ENCODE results near the gene PLXNA1. TPM values are rescaled to one million over a fixed set of nuclear protein-coding genes. Genes with fewer than 3 reads are reported as not detected.

PLXNA1 gene
- polyA plus RNA-seq (2012; rRNA removed): 48.1 and 48.7 TPM in 2 replicates
- polyA plus RNA-seq (2012; cell fraction: cytosol; rRNA removed): 13.2 and 23.6 TPM in 2 replicates
- polyA plus RNA-seq (2012; cell fraction: nucleus; rRNA removed): 104 and 115 TPM in 2 replicates

- 5% methylated on average over 11 of the region's 89 CpGs for WGBS (ENCODE audit: low lambda C conversion rate)
- ChIA-PET CTCF (interaction anchor here (0.6 to 11.4 kb wide), 40 partner anchors 10 to 565 kb away, joined by 3 to 163 read pairs (median 4); no protein-coding TSS in a partner anchor), POLR2A (no interaction called here)
- peak; percentile 97 for DNase-seq
- no peaks in the 10 kb centered on the region for H3K9me2 ChIP-seq
- peak within 1 kb of the TSS; percentile 86 for H3K9ac ChIP-seq
- H3K9me3 ChIP-seq: no peaks in the 10 kb centered on the region
- H4K20me1 ChIP-seq (ENCODE audit: insufficient read depth): peaks cover 37% of the 10 kb centered on the region
- H3K4me2 ChIP-seq: peak within 1 kb of the TSS; percentile 96
- H3K27me3 ChIP-seq (ENCODE audit: insufficient read depth): no peaks in the 10 kb centered on the region
- peak within 1 kb of the TSS; percentile 85 for H2AFZ ChIP-seq (ENCODE audit: low read depth)
- peak within 1 kb of the TSS; percentile 53; a peak in 3 of 4 replicates for H3K27ac ChIP-seq (ENCODE audit: low read depth in 2 of 2, low read length in 1 of 2)
- no peaks in the 10 kb centered on the region for H3F3A ChIP-seq (replicated peaks; ENCODE audit: insufficient read depth)
- no peak for TF ChIP-seq NFIC (IDR thresholded peaks at IDR 0.05; ENCODE audit: borderline replicate concordance)
- TF ChIP-seq CHD2 (IDR thresholded peaks at IDR 0.05; ENCODE audit: low read length, partially characterized antibody): peak; percentile 35
- no peak for TF ChIP-seq SIN3A (IDR thresholded peaks at IDR 0.05; ENCODE audit: borderline replicate concordance, low read depth, low read length)
- no peak for TF ChIP-seq USF2 (IDR thresholded peaks at IDR 0.05; ENCODE audit: borderline replicate concordance, low read depth, low read length)
- TF ChIP-seq GATA2 (CRISPR knock-in tag; IDR thresholded peaks at IDR 0.05): no peak
- TF ChIP-seq RXRA (IDR thresholded peaks at IDR 0.05; ENCODE audit: borderline replicate concordance, low read depth): no peak
- no peak for TF ChIP-seq YY1 (IDR thresholded peaks at IDR 0.05; ENCODE audit: low read depth)
- no peak for TF ChIP-seq MEF2A (IDR thresholded peaks at IDR 0.05; ENCODE audit: borderline replicate concordance, low read depth)
- peak; percentile 48; the same call in 1 of the 2 replicates for TF ChIP-seq TEAD4 (IDR thresholded peaks at IDR 0.05; ENCODE audit: borderline replicate concordance, insufficient read depth)
- TF ChIP-seq FOXM1 (IDR thresholded peaks at IDR 0.05; ENCODE audit: low read depth): no peak
- TF ChIP-seq, protein P1, sequence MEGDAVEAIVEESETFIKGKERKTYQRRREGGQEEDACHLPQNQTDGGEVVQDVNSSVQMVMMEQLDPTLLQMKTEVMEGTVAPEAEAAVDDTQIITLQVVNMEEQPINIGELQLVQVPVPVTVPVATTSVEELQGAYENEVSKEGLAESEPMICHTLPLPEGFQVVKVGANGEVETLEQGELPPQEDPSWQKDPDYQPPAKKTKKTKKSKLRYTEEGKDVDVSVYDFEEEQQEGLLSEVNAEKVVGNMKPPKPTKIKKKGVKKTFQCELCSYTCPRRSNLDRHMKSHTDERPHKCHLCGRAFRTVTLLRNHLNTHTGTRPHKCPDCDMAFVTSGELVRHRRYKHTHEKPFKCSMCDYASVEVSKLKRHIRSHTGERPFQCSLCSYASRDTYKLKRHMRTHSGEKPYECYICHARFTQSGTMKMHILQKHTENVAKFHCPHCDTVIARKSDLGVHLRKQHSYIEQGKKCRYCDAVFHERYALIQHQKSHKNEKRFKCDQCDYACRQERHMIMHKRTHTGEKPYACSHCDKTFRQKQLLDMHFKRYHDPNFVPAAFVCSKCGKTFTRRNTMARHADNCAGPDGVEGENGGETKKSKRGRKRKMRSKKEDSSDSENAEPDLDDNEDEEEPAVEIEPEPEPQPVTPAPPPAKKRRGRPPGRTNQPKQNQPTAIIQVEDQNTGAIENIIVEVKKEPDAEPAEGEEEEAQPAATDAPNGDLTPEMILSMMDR (IDR thresholded peaks at IDR 0.05): peak; percentile 81
- TF ChIP-seq TAF1 (IDR thresholded peaks at IDR 0.05; ENCODE audit: borderline replicate concordance, low read depth, low read length): peak; percentile 21; the same call in 1 of the 2 replicates
- TF ChIP-seq, protein P2, sequence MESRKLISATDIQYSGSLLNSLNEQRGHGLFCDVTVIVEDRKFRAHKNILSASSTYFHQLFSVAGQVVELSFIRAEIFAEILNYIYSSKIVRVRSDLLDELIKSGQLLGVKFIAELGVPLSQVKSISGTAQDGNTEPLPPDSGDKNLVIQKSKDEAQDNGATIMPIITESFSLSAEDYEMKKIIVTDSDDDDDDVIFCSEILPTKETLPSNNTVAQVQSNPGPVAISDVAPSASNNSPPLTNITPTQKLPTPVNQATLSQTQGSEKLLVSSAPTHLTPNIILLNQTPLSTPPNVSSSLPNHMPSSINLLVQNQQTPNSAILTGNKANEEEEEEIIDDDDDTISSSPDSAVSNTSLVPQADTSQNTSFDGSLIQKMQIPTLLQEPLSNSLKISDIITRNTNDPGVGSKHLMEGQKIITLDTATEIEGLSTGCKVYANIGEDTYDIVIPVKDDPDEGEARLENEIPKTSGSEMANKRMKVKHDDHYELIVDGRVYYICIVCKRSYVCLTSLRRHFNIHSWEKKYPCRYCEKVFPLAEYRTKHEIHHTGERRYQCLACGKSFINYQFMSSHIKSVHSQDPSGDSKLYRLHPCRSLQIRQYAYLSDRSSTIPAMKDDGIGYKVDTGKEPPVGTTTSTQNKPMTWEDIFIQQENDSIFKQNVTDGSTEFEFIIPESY (IDR thresholded peaks at IDR 0.05; ENCODE audit: borderline replicate concordance, low read depth): 0 out of 2 replicates have a peak, but pooled peaks have one; percentile 40
- TF ChIP-seq, protein P3, sequence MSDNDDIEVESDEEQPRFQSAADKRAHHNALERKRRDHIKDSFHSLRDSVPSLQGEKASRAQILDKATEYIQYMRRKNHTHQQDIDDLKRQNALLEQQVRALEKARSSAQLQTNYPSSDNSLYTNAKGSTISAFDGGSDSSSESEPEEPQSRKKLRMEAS (IDR thresholded peaks at IDR 0.05; ENCODE audit: low read depth): peak; percentile 83
- TF ChIP-seq EP300 (IDR thresholded peaks at IDR 0.05; ENCODE audit: borderline replicate concordance in 1 of 2, low read depth in 1 of 2, low read length in 1 of 2): no peak
- TF ChIP-seq MXI1 (IDR thresholded peaks at IDR 0.05; ENCODE audit: low read depth, low read length): peak; percentile 72
- peak; percentile 74 for TF ChIP-seq NRF1 (IDR thresholded peaks at IDR 0.05; ENCODE audit: low read depth, low read length)
- TF ChIP-seq USF1 (IDR thresholded peaks at IDR 0.05; ENCODE audit: borderline replicate concordance, low read depth): no peak
- TF ChIP-seq RFX5 (IDR thresholded peaks at IDR 0.05; ENCODE audit: low read length): no peak
- TF ChIP-seq SMC3 (IDR thresholded peaks at IDR 0.05; ENCODE audit: low read depth, low read length): peak; percentile 71
- peak; percentile 53 for TF ChIP-seq RAD21 (IDR thresholded peaks at IDR 0.05; ENCODE audit: low read length)
- TF ChIP-seq RCOR1 (IDR thresholded peaks at IDR 0.05; ENCODE audit: low read length): peak; percentile 63
- H3K79me2 ChIP-seq (ENCODE audit: insufficient read depth): peaks cover 42% of the 10 kb centered on the region
- H3K4me3 ChIP-seq (ENCODE audit: low read depth in 2 of 2, low read length in 1 of 2): peak within 1 kb of the TSS; percentile 84 to 89
- no peaks in the 10 kb centered on the region for H3K36me3 ChIP-seq (replicated peaks in 1 of 2; ENCODE audit: control insufficient read depth in 1 of 2, insufficient read depth in 2 of 2, low read length in 1 of 2)
- peaks cover 10 to 41% of the 10 kb centered on the region in 2 experiments; a peak in 2 of 4 replicates for H3K4me1 ChIP-seq (ENCODE audit: control insufficient read depth in 1 of 2, insufficient read depth in 2 of 2, low read depth in 1 of 2, low read length in 1 of 2)
Observed at GRCh38 chr3:126982471-126983175, at the start of gene PLXNA1. TSS of gene PLXNA1 (plus strand) at chr3:126983115. CDS start at chr3:126988594, 5,479 bp downstream.

Measured in SK-N-SH (cell line).